GM23338 (cell line): Measurements from ENCODE around the gene SPNS3. TPM values are rescaled to one million over a fixed set of nuclear protein-coding genes. Genes with fewer than 3 reads are reported as not detected.

Experiments
- ATAC-seq: fragments of 200-7000 bp; cut with Tn5 transposase; 3 replicates; pipeline ENCODE4 v1.9.1; 2020
- DNase-seq: peaks from one replicate; pipeline ENCODE4 v3.0.0-alpha.2; 2015; ENCODE audit warnings: low spot score
- H2AFZ ChIP-seq: fragments of 200-600 bp; sonication (generic); 2 replicates; pipeline ENCODE4 v1.8.0; 2016; ENCODE audit warnings: antibody characterized with exemption, mild to moderate bottlenecking, moderate library complexity
- H3F3A ChIP-seq: fragments of 200-600 bp; sonication (generic); replicated peaks from 2 replicates; pipeline ENCODE4 v1.8.0; 2017; ENCODE audit warnings: antibody characterized with exemption, mixed run types, low read depth
- H3K27ac ChIP-seq: fragments of 200-600 bp; sonication (generic); 2 replicates; pipeline ENCODE4 v1.6.1; 2016; ENCODE audit warnings: low read depth
- H3K27me3 ChIP-seq: fragments of 200-600 bp; sonication (generic); 2 replicates; pipeline ENCODE4 v1.8.0; 2016; ENCODE audit warnings: mild to moderate bottlenecking, mixed run types, moderate library complexity; ENCODE audit not compliant: insufficient read depth
- H3K36me3 ChIP-seq: fragments of 200-600 bp; sonication (generic); 2 replicates; pipeline ENCODE4 v1.8.0; 2016; ENCODE audit warnings: mild to moderate bottlenecking; ENCODE audit not compliant: insufficient read depth
- H3K4me1 ChIP-seq: fragments of 200-600 bp; sonication (generic); 2 replicates; pipeline ENCODE4 v1.8.0; 2016; ENCODE audit warnings: mild to moderate bottlenecking, moderate library complexity; ENCODE audit not compliant: insufficient read depth
- H3K4me2 ChIP-seq: fragments of 200-600 bp; sonication (generic); 2 replicates; pipeline ENCODE4 v1.7.1; 2017; ENCODE audit warnings: mixed run types
- H3K4me3 ChIP-seq: fragments of 200-600 bp; sonication (generic); 2 replicates; pipeline ENCODE4 v1.6.1; 2016; ENCODE audit warnings: mixed run types
- H3K79me2 ChIP-seq: fragments of 200-600 bp; sonication (generic); replicated peaks from 2 replicates; pipeline ENCODE4 v1.8.0; 2017; ENCODE audit warnings: mild to moderate bottlenecking; ENCODE audit not compliant: insufficient read depth
- H3K9me2 ChIP-seq: fragments of 200-600 bp; sonication (generic); 2 replicates; pipeline ENCODE4 v1.8.0; 2017; ENCODE audit not compliant: insufficient read depth
- H4K20me1 ChIP-seq: fragments of 200-600 bp; sonication (generic); replicated peaks from 2 replicates; pipeline ENCODE4 v1.8.0; 2017; ENCODE audit warnings: mild to moderate bottlenecking; ENCODE audit not compliant: insufficient read depth
- H3K27ac Mint-ChIP-seq: 2 replicates; pipeline ENCODE4 v1.8.0; 2020; ENCODE audit warnings: inconsistent platforms, mild to moderate bottlenecking, moderate library complexity, mixed read lengths
- H3K27me3 Mint-ChIP-seq: 3 replicates; pipeline ENCODE4 v1.8.0; 2022; ENCODE audit warnings: low read depth, mild to moderate bottlenecking, moderate library complexity, mixed read lengths, inconsistent platforms; ENCODE audit not compliant: insufficient read depth, poor library complexity
- H3K36me3 Mint-ChIP-seq: 3 replicates; pipeline ENCODE4 v1.8.0; 2021; ENCODE audit warnings: low read depth, mild to moderate bottlenecking, inconsistent platforms, moderate library complexity, mixed read lengths
- H3K4me1 Mint-ChIP-seq: 3 replicates; pipeline ENCODE4 v1.8.0; 2020; ENCODE audit warnings: mild to moderate bottlenecking, inconsistent platforms, mixed read lengths
- H3K4me3 Mint-ChIP-seq: 3 replicates; pipeline ENCODE4 v1.8.0; 2021; ENCODE audit warnings: moderate library complexity, mild to moderate bottlenecking, inconsistent platforms, mixed read lengths
- H3K9me3 Mint-ChIP-seq: 3 replicates; pipeline ENCODE4 v1.8.0; 2020; ENCODE audit warnings: moderate library complexity, mild to moderate bottlenecking, inconsistent platforms, mixed read lengths
- CREB1 ChIP-seq: fragments of 250-450 bp; sonication (Bioruptor Pico); IDR thresholded peaks from 2 replicates; pipeline ENCODE4 v1.5.0; 2020; ENCODE audit warnings: low read depth, mild to moderate bottlenecking, moderate library complexity
- EZH2 ChIP-seq: fragments of 200-600 bp; sonication (generic); IDR thresholded peaks from one replicate; pipeline ENCODE4 v1.8.0; 2017; ENCODE audit warnings: antibody characterized with exemption, mild to moderate bottlenecking, low read depth; ENCODE audit not compliant: unreplicated experiment
- EZH2phosphoT487 ChIP-seq: fragments of 200-600 bp; sonication (generic); IDR thresholded peaks from one replicate; pipeline ENCODE4 v1.8.1; 2018; ENCODE audit warnings: antibody characterized with exemption; ENCODE audit not compliant: unreplicated experiment
- JUNB ChIP-seq: IDR thresholded peaks from one replicate; pipeline ENCODE4 v1.6.1; 2016; ENCODE audit warnings: antibody characterized with exemption; ENCODE audit not compliant: unreplicated experiment
- ZNF114 ChIP-seq: fragments of 250-450 bp; sonication (Bioruptor Pico); IDR thresholded peaks from 2 replicates; pipeline ENCODE4 v1.5.0; 2020; ENCODE audit warnings: mild to moderate bottlenecking, moderate library complexity
- ZNF462 ChIP-seq: fragments of 250-450 bp; sonication (Bioruptor Pico); IDR thresholded peaks from 2 replicates; pipeline ENCODE4 v1.5.0; 2020; ENCODE audit warnings: mild to moderate bottlenecking, moderate library complexity
- polyA plus RNA-seq: library from polyadenylated mRNA; unstranded; fragments of >200 nt; fragmentation: Nextera tagmentation; extraction: Ambion mirVana; gene quantifications from 2 replicates; pipeline ENCODE4 v1.2.1, GENCODE V29; 2016
- total RNA-seq: library from RNA; depleted of rRNA; stranded (reverse); fragments of >200 nt; shearing (Covaris generic); gene quantifications from 2 replicates; pipeline ENCODE4 v1.2.3, GENCODE V29; 2014
- TF ChIP-seq, protein P1 (sequence below), 2 experiments: fragments of 200-600 bp in 1 of 2; sonication (generic) in 1 of 2; conservative IDR thresholded peaks; 2 replicates each; pipeline versions ENCODE4 v1.5.1 to v1.6.1; 2016 to 2017; ENCODE audit warnings: antibody characterized with exemption in 2 of 2, low read depth in 2 of 2, mild to moderate bottlenecking in 2 of 2, moderate library complexity in 1 of 2

SPNS3 gene
- total and polyA plus RNA-seq, 2 experiments from 2014 or later: not detected

DNA sequence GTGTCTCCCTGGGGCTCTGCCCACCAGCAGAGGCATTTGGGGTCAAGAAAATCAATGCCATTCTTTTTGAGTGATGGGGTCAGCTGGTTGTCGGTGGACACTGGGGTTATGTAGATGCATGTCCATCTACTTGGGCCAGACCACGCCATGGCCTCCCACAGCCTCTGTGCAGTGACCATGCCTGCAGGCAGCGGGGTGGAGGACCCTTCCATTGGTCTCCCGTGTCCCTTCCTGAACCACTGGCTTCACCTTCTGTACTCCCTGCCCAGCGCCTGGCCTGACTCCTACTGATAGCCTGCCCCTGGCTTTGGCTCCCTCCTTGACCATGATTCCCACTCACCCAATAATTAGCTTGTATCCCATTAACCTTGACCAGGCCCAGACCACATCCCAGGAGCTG lies 28.0 kb upstream of the SPNS3 start (continued):
- TF ChIP-seq ZNF462 (CRISPR knock-in tag) (no peak), EZH2 (no peak), JUNB (no peak), EZH2phosphoT487 (no peak), ZNF114 (no peak), CREB1 (CRISPR knock-in tag) (no peak)
- TF ChIP-seq, protein P1, sequence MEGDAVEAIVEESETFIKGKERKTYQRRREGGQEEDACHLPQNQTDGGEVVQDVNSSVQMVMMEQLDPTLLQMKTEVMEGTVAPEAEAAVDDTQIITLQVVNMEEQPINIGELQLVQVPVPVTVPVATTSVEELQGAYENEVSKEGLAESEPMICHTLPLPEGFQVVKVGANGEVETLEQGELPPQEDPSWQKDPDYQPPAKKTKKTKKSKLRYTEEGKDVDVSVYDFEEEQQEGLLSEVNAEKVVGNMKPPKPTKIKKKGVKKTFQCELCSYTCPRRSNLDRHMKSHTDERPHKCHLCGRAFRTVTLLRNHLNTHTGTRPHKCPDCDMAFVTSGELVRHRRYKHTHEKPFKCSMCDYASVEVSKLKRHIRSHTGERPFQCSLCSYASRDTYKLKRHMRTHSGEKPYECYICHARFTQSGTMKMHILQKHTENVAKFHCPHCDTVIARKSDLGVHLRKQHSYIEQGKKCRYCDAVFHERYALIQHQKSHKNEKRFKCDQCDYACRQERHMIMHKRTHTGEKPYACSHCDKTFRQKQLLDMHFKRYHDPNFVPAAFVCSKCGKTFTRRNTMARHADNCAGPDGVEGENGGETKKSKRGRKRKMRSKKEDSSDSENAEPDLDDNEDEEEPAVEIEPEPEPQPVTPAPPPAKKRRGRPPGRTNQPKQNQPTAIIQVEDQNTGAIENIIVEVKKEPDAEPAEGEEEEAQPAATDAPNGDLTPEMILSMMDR (conservative IDR thresholded peaks at IDR 0.05; ENCODE audit: low read depth in 2 of 2): no peak

GRCh38 chr17:4406386-4406785 lies 27.4 kb upstream of the SPNS3 start:
- Histone ChIP-seq H3K36me3 (no peaks in the 10 kb centered on the region), H3K27ac (0 out of 2 replicates have a peak overlapping the region, but pooled peaks have one; percentile 45), H3K79me2 (no peaks in the 10 kb centered on the region), H3K9me2 (no peaks in the 10 kb centered on the region), H2AFZ (no peak overlapping the region), H4K20me1 (no peaks in the 10 kb centered on the region), H3K4me3 (no peak overlapping the region), H3F3A (0 out of 2 replicates have a peak, but pooled peaks cover 4% of the 10 kb centered on the region), H3K27me3 (no peaks in the 10 kb centered on the region), H3K4me2 (no peak overlapping the region), H3K4me1 (no peaks in the 10 kb centered on the region)
- Mint-ChIP-seq H3K36me3 (no peaks in the 10 kb centered on the region), H3K4me1 (peaks cover 5% of the 10 kb centered on the region; the same call in 1 of the 3 replicates), H3K27me3 (peaks cover 4% of the 10 kb centered on the region), H3K27ac (no peak overlapping the region), H3K4me3 (no peak overlapping the region), H3K9me3 (no peaks in the 10 kb centered on the region)
- DNase-seq (no peak), ATAC-seq (no peak; the same call in 2 of the 3 replicates)
- TF ChIP-seq ZNF462 (CRISPR knock-in tag): no peak
